GM18951 (cell line): ENCODE measurements around the gene EEFSEC.

Experiments
- POLR2A ChIP-seq: IDR thresholded peaks from 4 replicates; pipeline ENCODE4 v1.6.1; 2011; ENCODE audit warnings: mild to moderate bottlenecking; ENCODE audit not compliant: insufficient read length, insufficient read depth; ENCODE audit errors: extremely low read depth
- in situ Hi-C: fragments of 300-500 bp; cut with MboI; formaldehyde crosslinking; loops from one replicate; pipeline ENCODE4 v1.12.0; 2022; ENCODE audit warnings: low sequenced_read_pairs, mixed read lengths, inconsistent platforms; ENCODE audit not compliant: unreplicated experiment

Gene EEFSEC

DNA sequence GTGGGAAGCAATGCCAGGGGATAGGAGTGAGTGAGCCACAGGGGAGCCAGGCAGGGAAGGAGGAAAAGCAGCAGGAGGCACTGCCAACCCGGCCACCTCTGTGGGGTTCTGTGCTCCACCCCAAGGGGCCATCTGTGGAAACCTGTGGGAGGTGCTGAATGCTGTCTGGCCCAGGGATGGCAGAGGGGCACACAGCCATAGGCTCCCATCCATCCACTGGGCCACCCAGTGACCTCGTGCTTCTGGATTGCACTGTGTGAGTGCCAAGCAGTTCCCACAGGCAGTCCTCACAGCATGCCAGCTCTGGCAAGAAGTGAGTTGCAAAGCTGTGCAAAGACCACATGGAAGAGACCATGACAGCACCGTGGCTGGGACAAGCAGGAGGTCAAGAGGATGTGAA is 285.9 kb downstream of the EEFSEC start:
- in situ Hi-C loops, result loop anchor here (10.0 kb wide), 1 partner anchor 56 kb away; the partner anchor contains the start of gene GATA2
- TF ChIP-seq POLR2A, result no peak

DNA sequence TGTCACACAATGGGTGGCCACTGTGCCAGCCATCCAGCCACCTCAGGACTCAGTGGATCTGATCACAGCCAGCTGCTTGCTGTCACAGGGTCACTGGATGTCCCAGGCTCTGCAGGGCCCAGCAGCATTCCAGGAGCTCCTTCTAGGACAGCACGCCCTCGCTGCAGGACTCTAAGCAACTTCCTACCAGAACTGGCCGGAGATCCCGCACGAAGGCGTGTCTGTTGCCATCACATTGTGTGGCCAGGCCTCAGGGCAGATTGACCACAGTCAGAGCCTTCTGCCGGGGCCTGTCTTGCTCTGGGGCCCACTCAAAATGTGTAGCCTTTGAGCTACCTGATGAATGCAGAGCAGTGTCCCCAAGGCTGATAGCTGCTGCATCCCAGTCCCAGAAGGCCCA is 288.8 kb downstream of the EEFSEC start:
- in situ Hi-C loops, result no loop called here
- no peak for TF ChIP-seq POLR2A

DNA sequence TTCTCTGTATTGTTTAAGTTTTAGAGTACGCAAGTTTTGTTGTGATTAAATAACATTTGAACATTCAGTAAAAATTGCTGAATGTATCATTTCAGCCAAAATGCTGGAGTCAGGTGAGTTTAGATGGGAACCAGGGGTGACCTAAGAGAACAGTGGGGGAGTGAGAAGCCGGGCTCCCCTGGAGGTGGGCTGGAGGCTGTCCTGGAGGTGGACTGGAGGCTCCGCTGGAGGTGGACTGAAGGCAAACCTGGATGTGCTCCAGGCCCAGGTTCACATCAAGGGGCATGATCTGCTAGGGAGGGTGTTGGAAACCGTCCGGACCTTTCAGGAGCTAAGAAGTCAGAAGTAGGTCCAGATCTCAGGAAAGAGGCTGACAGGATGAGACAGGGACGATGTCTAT is 289.7 kb downstream of the EEFSEC start:
- in situ Hi-C loops, result no loop called here

DNA sequence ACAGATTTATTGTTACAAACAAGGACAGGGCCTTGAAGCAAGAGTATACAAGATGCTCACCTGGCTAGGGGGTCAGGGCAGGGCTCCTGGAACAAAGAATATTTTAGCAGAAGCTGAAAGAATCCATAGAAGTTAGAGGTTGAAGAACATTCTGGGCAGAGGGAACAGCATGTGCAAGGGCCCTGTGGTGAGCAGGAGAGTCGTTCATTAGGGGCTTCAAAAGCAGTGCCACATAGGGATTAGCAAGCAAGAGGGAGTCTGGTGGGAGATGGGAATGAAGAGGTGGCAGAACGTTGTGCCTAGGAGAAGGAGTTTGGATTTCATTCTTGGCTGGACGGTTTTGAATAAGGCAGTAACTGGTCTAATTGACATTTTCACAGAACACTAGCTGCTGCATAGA is 290.5 kb downstream of the EEFSEC start:
- no peak for TF ChIP-seq POLR2A
- in situ Hi-C loops, result no loop called here

More for the DNA sequence above, 289.7 kb downstream of the EEFSEC start:
- TF ChIP-seq POLR2A, result no peak

DNA sequence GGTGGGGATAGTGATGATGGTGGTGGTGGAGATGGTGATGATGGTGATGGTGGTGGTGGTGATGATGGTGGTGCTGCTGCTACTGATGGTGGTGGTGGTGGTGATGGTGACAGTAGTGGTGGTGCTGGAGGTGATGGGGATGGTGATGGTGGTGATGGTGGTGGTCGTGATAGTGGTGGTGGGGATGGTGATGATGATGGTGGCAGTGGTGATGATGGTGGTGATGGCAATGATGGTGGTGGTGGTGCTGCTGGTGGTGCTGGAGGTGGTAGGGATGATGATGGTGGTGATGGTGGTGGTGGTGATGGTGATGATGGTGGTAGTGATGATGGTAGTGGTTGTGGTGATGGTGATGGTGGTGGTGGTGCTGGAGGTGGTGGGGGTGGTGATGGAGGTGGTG is 292.1 kb downstream of the EEFSEC start:
- TF ChIP-seq POLR2A, result no peak
- in situ Hi-C loops, result no loop called here

DNA sequence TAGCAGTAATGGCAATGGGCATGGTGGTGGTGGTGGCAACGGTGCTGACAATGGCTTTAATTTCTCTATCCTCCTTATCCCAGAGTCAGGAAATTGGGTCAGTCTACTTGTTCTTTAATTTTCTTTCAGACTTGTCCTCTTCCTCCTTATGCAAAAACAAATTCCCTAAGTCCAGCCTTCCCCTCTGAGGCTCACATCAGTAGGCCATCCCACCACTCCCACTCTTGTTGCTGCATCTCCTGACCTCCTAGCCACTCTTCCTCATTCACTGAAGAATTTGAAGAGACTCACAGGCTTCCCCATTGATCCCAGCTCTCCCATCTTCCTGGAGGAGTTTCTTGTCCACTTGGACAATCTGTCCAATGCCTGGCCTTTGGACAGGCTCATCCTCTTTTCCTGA is 293.5 kb downstream of the EEFSEC start:
- TF ChIP-seq POLR2A, result no peak
- in situ Hi-C loops, result no loop called here

DNA sequence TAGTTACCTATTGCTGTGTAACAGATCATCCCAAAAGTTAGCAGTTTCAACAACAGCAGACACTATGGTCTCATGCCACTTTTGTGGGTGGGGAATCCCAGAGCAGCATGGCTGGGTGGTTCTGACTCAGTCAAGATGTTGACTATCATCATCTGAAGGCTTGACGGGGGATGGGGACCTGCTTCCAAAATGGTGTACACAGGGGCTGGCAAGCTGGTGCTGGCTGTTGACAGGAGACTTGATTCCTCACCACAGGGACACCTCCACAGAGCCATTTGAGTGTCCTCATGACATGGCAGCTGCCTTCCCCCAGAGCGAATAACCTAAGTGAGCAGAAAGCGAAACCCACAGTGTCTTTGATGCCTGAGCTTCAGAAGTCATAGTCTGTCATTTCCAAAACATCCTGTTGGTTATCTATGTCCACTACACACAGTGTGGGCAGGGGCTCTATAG is 294.3 kb downstream of the EEFSEC start:
- TF ChIP-seq POLR2A, result no peak
- in situ Hi-C loops, result no loop called here

DNA sequence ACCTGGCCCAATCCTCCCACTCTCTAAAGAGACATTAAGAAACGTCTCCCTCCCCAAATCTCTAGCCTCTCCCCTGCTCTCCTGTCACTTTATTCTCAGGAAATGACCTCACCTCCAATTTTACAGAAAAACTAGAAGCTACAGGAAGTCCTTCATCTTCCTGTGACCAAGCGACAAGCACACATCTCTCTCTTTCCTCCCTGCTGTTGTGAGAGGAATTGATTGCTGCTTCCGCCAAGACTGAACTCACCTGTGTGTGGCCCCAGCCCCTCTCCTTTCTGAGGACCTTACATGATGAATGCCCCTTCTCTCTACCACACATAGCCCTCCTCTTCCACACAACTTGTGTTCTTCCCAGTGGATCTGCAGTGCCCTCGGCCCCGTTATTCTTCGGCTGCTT is 295.2 kb downstream of the EEFSEC start:
- in situ Hi-C loops, result no loop called here
- TF ChIP-seq POLR2A, result no peak

DNA sequence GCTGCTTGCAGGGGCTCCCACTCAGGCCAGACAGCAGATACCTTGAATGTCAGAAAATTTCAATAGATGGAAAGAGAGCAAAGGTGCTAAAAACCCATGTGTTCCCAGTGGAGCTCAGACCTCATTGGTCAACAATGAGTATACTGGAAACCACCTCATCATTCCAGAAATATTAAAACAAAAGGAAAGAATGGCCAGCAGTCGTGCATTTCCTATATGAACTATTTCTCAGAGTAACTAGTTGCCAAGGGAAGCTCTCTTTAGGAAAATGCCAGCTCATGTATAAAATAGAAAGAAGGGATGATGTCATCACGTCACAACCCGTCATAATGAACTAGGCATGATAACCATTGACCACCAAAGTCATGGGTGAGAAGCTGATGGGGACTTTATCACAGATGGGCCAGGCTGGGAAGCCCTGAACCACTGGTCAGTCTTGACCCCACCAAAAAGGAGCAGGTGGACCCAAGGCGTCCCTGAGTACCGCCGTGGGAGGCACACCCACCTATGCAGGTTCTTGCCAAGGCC is 295.9 kb downstream of the EEFSEC start:
- in situ Hi-C loops, result no loop called here
- no peak for TF ChIP-seq POLR2A

DNA sequence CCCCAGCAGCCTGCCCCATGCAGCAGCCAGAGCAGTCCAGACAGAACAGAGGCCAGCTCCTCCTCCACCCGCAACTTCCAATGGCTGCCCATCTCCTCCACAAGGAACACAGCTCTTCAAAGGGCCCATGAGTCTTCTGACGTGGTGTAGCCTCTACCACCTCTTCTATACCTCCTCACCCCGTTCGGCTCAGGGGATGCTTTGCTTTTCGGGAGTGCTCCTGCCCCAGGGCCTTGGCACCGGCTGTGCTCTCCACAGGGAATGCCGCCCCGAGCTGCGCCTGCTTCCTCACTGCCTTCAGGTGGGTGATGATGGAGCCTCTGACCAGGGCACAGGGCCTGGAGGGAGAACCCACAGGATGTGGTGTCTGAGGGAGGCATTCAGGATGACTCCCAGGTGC is 298.8 kb downstream of the EEFSEC start:
- in situ Hi-C loops, result no loop called here
- no peak for TF ChIP-seq POLR2A

DNA sequence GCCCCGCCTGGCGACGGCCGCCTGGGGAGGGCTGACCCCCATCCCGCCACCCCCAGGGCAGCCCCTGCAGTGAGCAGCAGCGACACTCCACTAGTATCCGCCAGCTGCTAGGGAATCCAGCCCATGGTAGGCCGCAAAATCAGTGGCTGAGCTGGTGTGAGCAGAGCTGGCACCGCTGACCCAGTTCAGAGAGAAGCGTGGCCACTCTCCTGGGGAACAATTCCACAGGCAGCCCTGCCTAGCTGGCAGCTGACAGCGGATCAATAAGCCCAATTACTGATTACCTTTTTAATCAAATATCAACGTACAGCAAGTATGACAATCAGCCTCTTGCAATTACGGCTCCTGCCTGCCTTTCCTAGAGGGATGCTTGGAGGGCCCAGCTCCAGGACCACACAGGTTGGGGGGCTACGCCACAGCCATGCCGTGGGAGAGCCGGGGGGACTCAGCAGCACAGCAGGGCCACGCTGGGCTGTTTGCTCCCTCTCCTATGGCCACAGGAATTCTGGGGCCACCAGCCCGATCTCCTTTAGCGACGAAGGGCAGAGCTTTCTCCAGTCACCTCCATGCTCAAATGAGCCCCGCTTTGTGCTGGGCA is 299.5 kb downstream of the EEFSEC start:
- in situ Hi-C loops, result no loop called here
- TF ChIP-seq POLR2A, result no peak

DNA sequence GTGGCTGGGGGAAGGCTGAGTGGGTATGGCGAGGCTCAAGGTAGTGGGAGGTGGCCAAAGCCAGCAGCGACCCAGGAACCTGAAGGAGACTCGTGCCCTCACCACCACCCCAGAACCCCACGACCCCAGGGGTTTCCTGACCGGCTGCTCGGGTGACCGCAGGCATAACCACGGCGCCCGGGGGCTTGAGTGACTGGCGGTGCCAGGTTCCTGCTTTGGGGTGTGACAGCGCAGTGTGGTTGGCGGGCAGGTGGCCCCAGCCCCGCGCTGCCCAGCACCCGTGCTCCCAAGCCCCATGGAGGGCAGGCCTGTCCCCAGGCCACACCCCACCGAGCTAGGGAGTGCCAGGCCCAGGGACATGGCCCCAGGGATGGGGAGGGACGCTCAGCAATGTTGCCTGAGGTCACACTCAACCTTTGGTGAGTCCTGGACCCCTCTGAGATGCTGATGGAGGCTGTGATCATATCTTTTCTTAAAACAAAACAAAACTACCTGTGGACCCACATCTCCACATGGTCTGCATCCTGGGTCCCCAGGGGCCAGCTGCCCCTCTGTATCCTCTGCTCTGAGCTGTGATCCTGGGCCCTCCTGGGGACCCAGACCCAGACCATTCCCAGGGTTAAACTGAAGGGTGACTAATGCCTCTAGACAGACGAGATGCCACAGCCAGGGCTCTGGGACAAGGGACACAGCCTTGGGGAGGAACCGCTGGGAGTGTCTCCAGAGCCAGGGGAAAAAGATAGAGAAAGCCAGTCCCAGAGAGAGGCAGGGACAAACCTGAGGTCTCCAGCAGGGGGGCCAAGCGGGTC is 300.4 kb downstream of the EEFSEC start:
- TF ChIP-seq POLR2A, result no peak
- in situ Hi-C loops, result no loop called here

DNA sequence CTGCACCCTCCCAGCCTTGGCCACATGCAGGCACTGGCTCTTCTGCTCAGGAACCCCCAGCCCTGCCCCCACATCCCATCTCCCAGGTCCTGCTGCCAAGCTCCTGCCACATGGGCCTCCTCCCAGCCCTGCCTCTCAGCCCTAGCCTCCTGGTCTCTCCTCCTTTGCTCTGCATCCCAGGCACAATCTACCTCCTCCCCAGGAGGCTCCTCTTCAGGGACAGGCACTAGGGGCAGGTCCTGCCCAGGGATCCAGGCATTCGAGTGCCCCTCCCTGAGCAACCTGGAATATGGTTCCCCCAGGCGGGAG is 301.0 kb downstream of the EEFSEC start:
- no peak for TF ChIP-seq POLR2A
- in situ Hi-C loops, result no loop called here

DNA sequence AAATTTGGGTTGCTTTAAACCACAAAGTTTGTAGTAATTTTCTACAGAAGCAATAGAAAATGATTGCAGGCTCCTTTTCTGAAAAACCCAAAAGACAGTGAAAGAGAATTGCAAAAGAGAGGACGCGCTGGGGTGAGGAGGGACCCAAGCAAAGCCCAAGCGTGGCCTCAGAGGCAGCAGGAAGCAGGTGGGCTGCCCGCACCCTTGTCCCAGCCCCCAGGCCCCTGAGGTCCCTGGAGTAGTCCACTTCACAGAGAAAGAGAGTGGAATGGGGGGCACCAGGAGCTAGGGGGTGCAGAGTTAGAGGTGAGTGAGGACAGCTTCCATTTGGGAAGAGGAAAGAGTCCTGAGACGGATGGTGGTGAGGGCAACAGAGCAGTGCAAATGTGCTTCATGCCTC is 301.8 kb downstream of the EEFSEC start:
- no peak for TF ChIP-seq POLR2A
- in situ Hi-C loops, result no loop called here
